K562 (cell line): ENCODE results near the gene MGAT4B. TPM values are rescaled to one million over a fixed set of nuclear protein-coding genes. Genes with fewer than 3 reads are reported as not detected.
A peak's percentile ranks its signal among the peaks of the same experiment; 100 is the strongest.

Source experiments
- ATAC-seq: fragments of 200-7000 bp; cut with Tn5 transposase; 3 replicates; pipeline ENCODE4 v1.9.1; 2020; ENCODE audit warnings: moderate library complexity
- BruUV-seq: library from RNA; stranded (reverse); fragments of 400-500 nt; replicated peaks from 2 replicates; lab custom pipeline; 2021; lab: Mats Ljungman, UMichigan
- CTCF ChIA-PET: fragments of 300-600 bp; formaldehyde crosslinking; extraction: SDS; loops from one replicate; lab custom pipeline; 2021; ENCODE audit warnings: low intra/inter-chr PET ratio; lab: Yijun Ruan, JAX
- POLR2A ChIA-PET: fragments of 300-600, 350-650 bp; sonication (Branson Sonifier 250); formaldehyde crosslinking; extraction: SDS; loops from one replicate; lab custom pipeline; 2021; ENCODE audit warnings: antibody characterized with exemption, inconsistent platforms; lab: Yijun Ruan, JAX
- DNase-seq, 4 experiments: peaks; one replicate each; pipeline versions ENCODE4 v3.0.0 to v3.0.0-alpha.2; 2011 to 2018; ENCODE audit warnings: low spot score in 3 of 4, mixed read lengths in 3 of 4; ENCODE audit errors: extremely low read depth in 1 of 4
- FAIRE-seq: peaks from 2 replicates; lab custom pipeline; 2011; peaks lifted over from hg19 to GRCh38; lab: Jason Lieb, UNC
- H2AFZ ChIP-seq: 2 replicates; pipeline ENCODE4 v1.6.0; 2011; ENCODE audit warnings: low read depth, low read length, control low read depth, inconsistent platforms
- H3K27ac ChIP-seq: fragments of 200-600 bp; 3 replicates; pipeline ENCODE4 v1.8.0; 2011; ENCODE audit warnings: low read depth, mild to moderate bottlenecking, control low read depth, inconsistent platforms, low read length, moderate library complexity, mixed read lengths; ENCODE audit errors: extremely low read depth
- H3K27me3 ChIP-seq, 2 experiments: fragments of 300-600 bp in 1 of 2; 2 replicates in 1 of 2; 3 replicates in 1 of 2; pipeline versions ENCODE4 v1.6.0 to v1.8.0; 2011; ENCODE audit warnings: inconsistent platforms in 2 of 2, low read length in 2 of 2, mild to moderate bottlenecking in 1 of 2, mixed read lengths in 1 of 2, moderate library complexity in 1 of 2; ENCODE audit not compliant: control insufficient read depth in 2 of 2, insufficient read depth in 2 of 2
- H3K36me3 ChIP-seq: fragments of 300-600 bp; 3 replicates; pipeline ENCODE4 v1.8.0; 2011; ENCODE audit warnings: mild to moderate bottlenecking, low read length, inconsistent platforms; ENCODE audit not compliant: control insufficient read depth, insufficient read depth
- H3K4me1 ChIP-seq, 2 experiments: fragments of 200-600 bp in 1 of 2; replicated peaks in 1 of 2; 2 replicates in 1 of 2; 3 replicates in 1 of 2; pipeline versions ENCODE4 v1.5.1 to v1.8.0; 2011; ENCODE audit warnings: inconsistent platforms in 2 of 2, low read length in 2 of 2, mild to moderate bottlenecking in 1 of 2, mixed read lengths in 1 of 2, moderate library complexity in 1 of 2; ENCODE audit not compliant: control insufficient read depth in 2 of 2, insufficient read depth in 2 of 2
- H3K4me2 ChIP-seq: 2 replicates; pipeline ENCODE4 v1.6.1; 2011; ENCODE audit warnings: low read length, control low read depth, inconsistent platforms, mixed read lengths; ENCODE audit not compliant: insufficient read depth
- H3K4me3 ChIP-seq: fragments of 200-600 bp; sonication (generic), shearing (Covaris generic); 2 replicates; pipeline ENCODE4 v1.5.1; 2016; ENCODE audit warnings: control low read depth, inconsistent platforms
- H3K79me2 ChIP-seq: fragments of 200-600 bp; 3 replicates; pipeline ENCODE4 v1.8.0; 2011; ENCODE audit warnings: low read length, inconsistent platforms; ENCODE audit not compliant: control insufficient read depth, insufficient read depth
- H3K9ac ChIP-seq, 2 experiments: 2 replicates each; pipeline versions ENCODE4 v1.6.0 to v1.6.1; 2011; ENCODE audit warnings: low read depth in 2 of 2, low read length in 2 of 2, control low read depth in 1 of 2, inconsistent platforms in 1 of 2, mild to moderate bottlenecking in 1 of 2, mixed read lengths in 1 of 2; ENCODE audit not compliant: insufficient read depth in 1 of 2
- H3K9me1 ChIP-seq: one replicate; pipeline ENCODE4 v1.6.0; 2011; ENCODE audit warnings: inconsistent platforms, mild to moderate bottlenecking, low read length, moderate library complexity; ENCODE audit not compliant: control insufficient read depth, insufficient read depth
- H3K9me3 ChIP-seq: replicated peaks from 2 replicates; pipeline ENCODE4 v1.5.1; 2011; ENCODE audit warnings: low read depth, low read length, inconsistent platforms; ENCODE audit not compliant: control insufficient read depth, insufficient read depth
- H4K20me1 ChIP-seq: replicated peaks from 2 replicates; pipeline ENCODE4 v1.6.1; 2011; ENCODE audit warnings: low read length, inconsistent platforms, mixed read lengths; ENCODE audit not compliant: control insufficient read depth, insufficient read depth
- ATF6 ChIP-seq: sonication (generic); formaldehyde crosslinking; IDR thresholded peaks from 2 replicates; pipeline ENCODE4 v1.4.0; 2020; ENCODE audit warnings: mild to moderate bottlenecking, missing genetic modification reagents
- CTCF ChIP-seq, 3 experiments: IDR thresholded peaks in 2 of 3; conservative IDR thresholded peaks in 1 of 3; 2 replicates each; pipeline ENCODE4 v1.5.1; 2011 to 2012; ENCODE audit warnings: low read length in 3 of 3, mild to moderate bottlenecking in 3 of 3, control low read depth in 2 of 3, improper control_type of control experiment in 1 of 3, inconsistent platforms in 1 of 3, low read depth in 1 of 3, mixed read lengths in 1 of 3, moderate library complexity in 1 of 3; ENCODE audit not compliant: insufficient read depth in 2 of 3
- FOS ChIP-seq: IDR thresholded peaks from 3 replicates; pipeline ENCODE4 v1.6.1; 2011; ENCODE audit not compliant: insufficient read length; ENCODE audit errors: extremely low read depth
- KHSRP ChIP-seq: fragments of 450-650 bp; IDR thresholded peaks from 2 replicates; pipeline ENCODE4 v1.6.1; 2017
- NFIC ChIP-seq: fragments of 450-650 bp; IDR thresholded peaks from 2 replicates; pipeline ENCODE4 v1.6.1; 2017; ENCODE audit warnings: mild to moderate bottlenecking, inconsistent platforms
- POLR2G ChIP-seq: fragments of 200-400 bp; formaldehyde crosslinking; IDR thresholded peaks from 2 replicates; pipeline ENCODE4 v1.6.1; 2017; ENCODE audit warnings: low read depth, mild to moderate bottlenecking, antibody characterized with exemption, low read length, moderate library complexity
- RAD21 ChIP-seq, 2 experiments: fragments of 250-450 bp in 1 of 2; fragments of 450-650 bp in 1 of 2; sonication (Bioruptor Pico) in 1 of 2; formaldehyde crosslinking in 1 of 2; IDR thresholded peaks in 1 of 2; conservative IDR thresholded peaks in 1 of 2; 2 replicates each; pipeline versions ENCODE4 v1.4.0 to v1.8.0; 2020 to 2022; ENCODE audit warnings: mild to moderate bottlenecking in 2 of 2, moderate library complexity in 1 of 2
- RBFOX2 ChIP-seq: fragments of 200-400 bp; formaldehyde crosslinking; IDR thresholded peaks from 2 replicates; pipeline ENCODE4 v1.6.1; 2017; ENCODE audit warnings: low read depth, mild to moderate bottlenecking, low read length, moderate library complexity
- RBM22 ChIP-seq: fragments of 200-400 bp; formaldehyde crosslinking; IDR thresholded peaks from 2 replicates; pipeline ENCODE4 v1.6.1; 2018; ENCODE audit warnings: low read length, low read depth; ENCODE audit not compliant: poor library complexity, severe bottlenecking
- SNRNP70 ChIP-seq: fragments of 200-400 bp; formaldehyde crosslinking; optimal IDR thresholded peaks from 2 replicates; pipeline ENCODE3; 2017; ENCODE audit warnings: low read depth, low read length
- ZBTB33 ChIP-seq: sonication (generic); formaldehyde crosslinking; IDR thresholded peaks from 2 replicates; pipeline ENCODE4 v1.8.1; 2023; ENCODE audit warnings: mild to moderate bottlenecking, missing genetic modification reagents
- ZZZ3 ChIP-seq: fragments of 450-650 bp; IDR thresholded peaks from 2 replicates; pipeline ENCODE4 v1.6.1; 2016; ENCODE audit warnings: antibody characterized with exemption, mild to moderate bottlenecking, moderate library complexity
- WGBS: fragments of 100-300 bp; shearing (Covaris generic); methylation state at CpG from one replicate; pipeline ENCODE4 v1.1.6; 2016; ENCODE audit warnings: low coverage, mixed read lengths; ENCODE audit not compliant: insufficient coverage; ENCODE audit errors: missing lambda C conversion rate; 5-methylcytosine and 5-hydroxymethylcytosine counted together
- in situ Hi-C: fragments of 300-500 bp; cut with MboI; formaldehyde crosslinking; loops from 4 replicates; pipeline ENCODE4 v1.15.0; 2018; ENCODE audit warnings: inconsistent platforms, mixed read lengths
- intact Hi-C: fragments of 100-400 bp; cut with micrococcal nuclease; formaldehyde crosslinking; loops from 2 replicates; pipeline ENCODE4 v1.14.2; 2022
- polyA plus RNA-seq, 8 experiments: library from polyadenylated mRNA; depleted of rRNA in 4 of 8; stranded (reverse) in 5 of 8; unstranded in 3 of 8; fragments of >200 nt; fragmentation: Nextera tagmentation in 2 of 8; fragmentation: Illumina TruSeq in 1 of 8; extraction: Ambion mirVana in 2 of 8; extraction: Trizol in 1 of 8; gene quantifications; 2 replicates each; pipeline versions ENCODE4 v1.2.1 to v1.2.3, GENCODE V29; 2011 to 2014; ENCODE audit warnings: inconsistent platforms in 1 of 8, missing spikeins in 1 of 8
- total RNA-seq, 7 experiments: library from RNA; depleted of rRNA in 6 of 7; stranded (reverse); fragments of >200 nt in 6 of 7; fragmentation: Illumina TruSeq in 2 of 7; extraction: Trizol in 2 of 7; gene quantifications; 2 replicates each; pipeline versions ENCODE4 v1.2.1 to v1.2.3, GENCODE V29; 2011 to 2021; ENCODE audit warnings: low replicate concordance in 1 of 7

MGAT4B gene
- total and polyA plus RNA-seq, 9 of the 15 experiments (the other 6 are each of a cell fraction or from before 2014, with no cell fraction given): 0.34 to 133 (median 75.4) TPM

- Histone ChIP-seq H3K4me2 (no peak overlapping the region), H3K36me3 (peaks cover 76% of the 10 kb centered on the region; the same call in 2 of the 3 replicates), H3K27me3 (no peaks in the 10 kb centered on the region), H3K27ac (no peak overlapping the region), H3K9me1 (peaks cover 6% of the 10 kb centered on the region), H3K4me3 (no peak overlapping the region), H3K9ac (no peak overlapping the region; a peak in 1 of 4 replicates), H2AFZ (no peak overlapping the region), H4K20me1 (no peaks in the 10 kb centered on the region), H3K9me3 (no peaks in the 10 kb centered on the region), H3K4me1 (peaks cover 23 to 69% of the 10 kb centered on the region in 2 experiments), H3K79me2 (peaks cover 37% of the 10 kb centered on the region)
- DNase-seq (peak; percentile 50 to 59 (median 52)), FAIRE-seq (no peak), ATAC-seq (peak; percentile 7; the same call in 2 of the 3 replicates)
- in situ Hi-C loops: no loop called here
- intact Hi-C loops: no loop called here
- CTCF ChIA-PET: no interaction called here
- POLR2A ChIA-PET: interaction anchor here (0.5 to 1.8 kb wide), 11 partner anchors 9 to 1481 kb away, joined by 3 to 4 read pairs (median 3); no protein-coding TSS in a partner anchor
- BruUV-seq: no TSS peak
- 87% methylated on average over 43 of the region's 67 CpGs for WGBS
- peak; percentile 27; the same call in 1 of the 2 replicates for TF ChIP-seq NFIC
- no peak for TF ChIP-seq SNRNP70
- TF ChIP-seq CTCF (IDR thresholded peaks at IDR 0.05 in 2 of 3, conservative IDR thresholded peaks at IDR 0.05 in 1 of 3; ENCODE audit: insufficient read depth in 2 of 3, low read depth in 1 of 3, low read length in 3 of 3): peak; percentile 55 to 63 (median 55)
- TF ChIP-seq POLR2G: peak; percentile 67
- TF ChIP-seq FOS: no peak
- TF ChIP-seq ZBTB33 (CRISPR knock-in tag): peak; percentile 99
- peak in 1 of 2 experiments; percentile 51; a peak in 2 of 4 replicates for TF ChIP-seq RAD21 (CRISPR knock-in tag; conservative IDR thresholded peaks at IDR 0.05 in 1 of 2, IDR thresholded peaks at IDR 0.05 in 1 of 2)
- peak; percentile 34 for TF ChIP-seq RBM22
- TF ChIP-seq KHSRP: no peak
- TF ChIP-seq RBFOX2: peak; percentile 9
- TF ChIP-seq ATF6 (CRISPR knock-in tag): no peak
- TF ChIP-seq ZZZ3: no peak
Measured at GRCh38 chr5:179801304-179802206, 5.1 kb downstream of the MGAT4B start.
